Fibroblast of lung (primary cell): Measurements from ENCODE around the gene CCT5.

Experiments
- EZH2 ChIP-seq: IDR thresholded peaks from 2 replicates; pipeline ENCODE4 v1.5.1; 2012; ENCODE audit warnings: low read length, control low read depth, mild to moderate bottlenecking; ENCODE audit errors: missing control alignments
- TF ChIP-seq, protein P1 (sequence below), 2 donors: IDR thresholded peaks in 1 of 2; conservative IDR thresholded peaks in 1 of 2; 1 replicate in 1 of 2; 2 replicates in 1 of 2; pipeline ENCODE4 v1.5.1; 2011 to 2012; ENCODE audit warnings: low read length in 2 of 2, control low read depth in 1 of 2, inconsistent platforms in 1 of 2, low read depth in 1 of 2, mild to moderate bottlenecking in 1 of 2

- TF ChIP-seq, protein P1, sequence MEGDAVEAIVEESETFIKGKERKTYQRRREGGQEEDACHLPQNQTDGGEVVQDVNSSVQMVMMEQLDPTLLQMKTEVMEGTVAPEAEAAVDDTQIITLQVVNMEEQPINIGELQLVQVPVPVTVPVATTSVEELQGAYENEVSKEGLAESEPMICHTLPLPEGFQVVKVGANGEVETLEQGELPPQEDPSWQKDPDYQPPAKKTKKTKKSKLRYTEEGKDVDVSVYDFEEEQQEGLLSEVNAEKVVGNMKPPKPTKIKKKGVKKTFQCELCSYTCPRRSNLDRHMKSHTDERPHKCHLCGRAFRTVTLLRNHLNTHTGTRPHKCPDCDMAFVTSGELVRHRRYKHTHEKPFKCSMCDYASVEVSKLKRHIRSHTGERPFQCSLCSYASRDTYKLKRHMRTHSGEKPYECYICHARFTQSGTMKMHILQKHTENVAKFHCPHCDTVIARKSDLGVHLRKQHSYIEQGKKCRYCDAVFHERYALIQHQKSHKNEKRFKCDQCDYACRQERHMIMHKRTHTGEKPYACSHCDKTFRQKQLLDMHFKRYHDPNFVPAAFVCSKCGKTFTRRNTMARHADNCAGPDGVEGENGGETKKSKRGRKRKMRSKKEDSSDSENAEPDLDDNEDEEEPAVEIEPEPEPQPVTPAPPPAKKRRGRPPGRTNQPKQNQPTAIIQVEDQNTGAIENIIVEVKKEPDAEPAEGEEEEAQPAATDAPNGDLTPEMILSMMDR (conservative IDR thresholded peaks at IDR 0.05 in 1 of 2, IDR thresholded peaks at IDR 0.05 in 1 of 2; ENCODE audit: low read depth in 1 of 2, low read length in 2 of 2) = no peak
- TF ChIP-seq EZH2 = no peak
Measured at GRCh38 chr5:10259899-10260298, 9.8 kb downstream of the CCT5 start.
